HG03175 (cell line): Measurements from ENCODE around the gene DEFB131B.
"Not testable (repeated sequence)": the region's sequence is repeated elsewhere in the genome, so short reads cannot be mapped to it uniquely, and the experiment has no call there.

ENCODE experiments used
- ATAC-seq: cut with Tn5 transposase; IDR thresholded peaks from one replicate; pipeline ENCODE4 v1.9.1; 2021; ENCODE audit warnings: mild to moderate bottlenecking, moderate library complexity; ENCODE audit not compliant: unreplicated experiment

The DEFB131B gene

GRCh38 chr11:71878059-71878458 lies at the start of gene DEFB131B:
Gene DEFB131B (plus strand): TSS chr11:71878453. CDS start chr11:71878453, 0 bp downstream.
- ATAC-seq = not testable (repeated sequence)

- ATAC-seq = not testable (repeated sequence)
Observed at GRCh38 chr11:71829247-71829646, 49.0 kb upstream of the DEFB131B start.

DNA sequence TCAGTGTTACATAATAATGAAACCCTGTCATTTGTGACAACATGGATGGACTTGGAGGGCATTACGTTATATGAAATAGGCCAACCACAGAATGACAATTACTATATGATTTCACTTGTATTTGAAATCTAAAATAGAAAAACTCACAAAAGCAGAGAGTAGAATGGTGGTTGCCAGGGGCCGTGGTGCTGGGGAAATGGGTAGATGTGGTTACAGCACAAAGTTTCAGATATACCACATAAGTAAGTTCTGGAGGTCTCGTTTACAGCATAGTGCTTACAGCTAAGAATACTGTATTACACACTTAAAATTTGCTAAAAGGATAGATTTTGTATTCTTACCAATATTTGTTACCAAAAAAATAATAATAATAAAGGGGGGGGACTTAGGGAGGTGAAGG lies 48.6 kb upstream of the DEFB131B start:
- ATAC-seq = not testable (repeated sequence)

- ATAC-seq = not testable (repeated sequence)
Observed at GRCh38 chr11:71832811-71833210, 45.4 kb upstream of the DEFB131B start, which contains the start of gene DEFB108B. Gene DEFB108B (plus strand): TSS chr11:71833200. CDS start chr11:71833200, 0 bp downstream.

DNA sequence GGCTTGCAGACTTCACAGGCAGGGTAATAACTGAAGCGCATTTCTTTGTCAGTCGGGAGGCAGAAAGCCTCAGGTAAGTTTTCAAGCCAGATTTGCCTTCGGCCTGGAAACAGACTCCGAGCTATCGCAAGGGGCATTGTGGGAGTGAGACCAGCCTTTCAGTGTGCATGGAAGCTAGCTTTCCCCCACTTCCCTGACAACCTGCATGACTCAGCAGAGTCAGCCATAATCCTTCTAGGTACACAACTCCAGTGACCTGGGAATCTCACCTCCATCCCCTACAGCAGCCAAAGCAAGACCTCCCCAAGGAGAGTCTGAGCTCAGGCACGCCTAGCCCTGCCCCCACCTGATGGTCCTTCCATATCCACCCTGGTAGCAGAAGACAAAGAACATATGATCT lies 35.5 kb upstream of the DEFB131B start:
- not testable (repeated sequence) for ATAC-seq

DNA sequence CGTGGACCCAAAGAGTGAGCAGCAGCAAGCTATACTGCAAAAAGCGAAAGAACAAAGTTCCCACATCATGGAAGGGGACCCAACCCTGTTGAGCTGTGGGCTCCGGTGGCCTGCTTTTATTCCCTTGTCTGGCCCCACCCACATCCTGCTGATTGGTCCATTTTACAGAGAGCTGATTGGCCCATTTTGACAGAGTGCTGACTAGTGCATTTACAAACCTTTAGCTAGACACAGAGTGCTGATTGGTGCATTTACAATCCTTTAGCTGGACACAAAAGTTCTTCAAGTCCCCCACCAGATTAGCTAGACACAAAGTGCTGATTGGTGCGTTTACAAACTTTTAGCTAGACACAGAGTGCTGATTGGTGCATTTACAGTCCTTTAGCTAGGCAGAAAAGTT lies 34.9 kb upstream of the DEFB131B start:
- not testable (repeated sequence) for ATAC-seq

- ATAC-seq = no peak
Observed at GRCh38 chr11:71843858-71844257, 34.4 kb upstream of the DEFB131B start.

GRCh38 chr11:71853895-71854294 lies 24.4 kb upstream of the DEFB131B start:
- ATAC-seq = not testable (repeated sequence)

DNA sequence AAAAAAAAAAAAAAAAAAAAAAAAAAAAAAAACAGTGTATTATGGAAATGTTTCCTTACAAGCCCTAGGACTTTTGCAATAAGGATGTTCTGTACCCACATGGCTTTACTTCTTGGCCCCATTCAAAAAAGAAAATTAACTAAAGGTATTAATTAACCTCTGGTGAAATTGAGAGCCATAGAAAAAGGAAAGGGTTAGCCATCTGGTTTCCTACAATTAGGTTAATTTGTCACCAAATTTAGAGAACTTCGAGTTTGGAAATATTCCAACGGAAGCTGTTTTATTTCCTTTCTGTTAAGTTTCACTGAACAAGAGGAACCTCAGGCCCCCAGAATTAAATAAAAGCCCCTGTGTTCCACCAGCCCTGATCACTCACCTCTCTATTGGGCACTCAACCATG lies 22.4 kb upstream of the DEFB131B start:
- not testable (repeated sequence) for ATAC-seq

- not testable (repeated sequence) for ATAC-seq
Observed at GRCh38 chr11:71860835-71861234, 17.4 kb upstream of the DEFB131B start.

DNA sequence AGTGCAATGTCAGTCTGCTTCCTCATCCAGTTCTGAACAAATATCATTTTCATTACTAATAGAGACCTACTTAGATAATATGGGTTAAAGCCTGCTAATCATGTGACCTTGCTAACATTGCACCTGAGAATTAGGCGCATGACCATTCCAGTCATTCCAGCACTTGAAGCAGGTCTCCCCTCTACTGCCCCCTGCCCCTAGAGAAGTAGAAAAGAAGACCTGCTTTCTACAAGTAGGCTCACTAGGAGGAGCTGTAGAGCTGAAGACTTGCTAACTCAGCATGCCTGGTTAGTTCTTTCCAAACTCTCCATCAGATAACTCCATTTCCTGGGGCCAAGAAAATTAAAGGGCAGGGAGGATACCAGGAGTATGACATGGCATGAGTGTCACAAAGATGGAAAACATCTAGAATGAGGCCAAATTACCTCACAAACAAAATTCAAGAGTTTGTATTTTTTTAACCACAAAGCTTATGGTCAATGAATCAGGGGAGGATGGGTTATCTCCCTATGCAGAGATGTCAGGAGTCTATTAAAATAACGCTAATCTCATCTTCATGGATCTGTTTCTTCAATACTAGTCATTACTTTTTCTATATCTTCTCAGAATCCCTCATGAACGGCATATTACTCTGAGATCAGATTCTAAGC lies 14.2 kb upstream of the DEFB131B start:
- ATAC-seq = not testable (repeated sequence)

- ATAC-seq = not testable (repeated sequence)
Observed at GRCh38 chr11:71867209-71867608, 11.0 kb upstream of the DEFB131B start.

GRCh38 chr11:71869931-71870330 lies 8.3 kb upstream of the DEFB131B start:
- ATAC-seq = not testable (repeated sequence)

- not testable (repeated sequence) for ATAC-seq
Observed at GRCh38 chr11:71870661-71871060, 7.6 kb upstream of the DEFB131B start.

DNA sequence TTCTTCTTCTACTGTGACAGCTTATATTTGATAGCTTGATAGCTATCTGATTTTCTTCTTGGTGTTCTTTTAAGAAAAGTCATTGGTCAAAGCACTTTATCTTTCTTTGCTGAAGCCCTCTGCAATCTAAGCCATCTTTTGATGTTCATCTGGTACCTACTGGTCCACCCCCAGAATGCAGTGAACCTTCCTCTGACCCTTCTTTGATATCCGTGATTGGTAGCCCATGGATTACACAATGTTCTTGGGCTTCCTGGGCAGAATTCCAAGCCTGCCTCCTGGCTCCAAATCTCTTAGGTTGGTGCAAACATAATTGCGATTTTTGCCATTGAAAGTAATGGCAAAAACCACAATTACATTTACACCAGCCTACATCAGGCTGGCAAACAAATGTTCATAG lies 2.0 kb upstream of the DEFB131B start:
- not testable (repeated sequence) for ATAC-seq

GRCh38 chr11:71885806-71886205 lies 7.6 kb downstream of the DEFB131B start:
- ATAC-seq = not testable (repeated sequence)

- ATAC-seq = not testable (repeated sequence)
Observed at GRCh38 chr11:71888335-71889010, 10.2 kb downstream of the DEFB131B start.

- ATAC-seq = not testable (repeated sequence)
Observed at GRCh38 chr11:71889181-71889872, 11.1 kb downstream of the DEFB131B start.

GRCh38 chr11:71895961-71896360 lies 17.7 kb downstream of the DEFB131B start:
- ATAC-seq = no peak

DNA sequence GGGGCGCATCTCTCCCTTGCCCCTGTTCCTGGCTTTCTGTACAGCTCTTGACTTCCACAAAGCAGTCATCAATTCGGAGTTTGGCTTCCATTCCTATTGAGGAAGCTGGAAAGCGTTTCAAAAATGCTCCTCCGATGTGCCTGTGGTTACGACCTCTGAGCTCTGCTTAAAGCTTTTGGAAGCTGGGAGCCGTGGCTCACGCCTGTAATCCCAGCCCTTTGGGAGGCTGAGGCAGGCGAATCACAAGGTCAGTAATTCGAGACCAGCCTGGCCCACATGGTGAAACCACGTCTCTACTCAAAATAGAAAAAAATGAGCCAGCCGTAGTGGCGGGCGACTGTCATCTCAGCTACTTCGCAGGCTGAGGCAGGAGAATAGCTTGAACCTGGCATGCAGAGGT lies 22.9 kb downstream of the DEFB131B start:
- not testable (repeated sequence) for ATAC-seq

DNA sequence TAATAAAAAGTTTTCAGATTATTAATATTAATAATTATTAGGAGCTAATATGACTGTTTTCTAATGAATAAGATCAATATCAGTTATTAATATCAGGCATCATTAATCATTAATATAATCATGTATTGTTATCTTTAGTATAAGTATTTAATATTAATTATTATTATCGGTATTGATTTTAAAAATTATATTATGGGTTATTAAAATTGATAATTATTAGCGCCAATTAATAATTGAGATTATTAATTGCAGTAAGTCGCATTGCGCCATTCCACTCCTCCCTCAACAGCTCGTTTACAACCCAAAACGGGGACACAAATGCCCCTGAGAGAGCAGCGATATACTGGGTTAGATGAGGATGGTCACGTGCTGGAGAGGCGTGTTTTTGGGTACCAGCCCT lies 30.0 kb downstream of the DEFB131B start:
- ATAC-seq = no peak
